NCI-H2196 (cell line): ENCODE results near the gene FNTB.

Source experiments
- DNase-seq: peaks from one replicate; lab custom pipeline; 2025; ENCODE audit not compliant: unreplicated experiment; lab: John Stamatoyannopoulos, UW

The FNTB gene

GRCh38 chr14:65110525-65110924, 123.8 kb downstream of the FNTB start:
- no peak for DNase-seq
